Bronchial epithelial cell (primary cell): ENCODE results near the gene TNFRSF19. TPM values are rescaled to one million over a fixed set of nuclear protein-coding genes. Genes with fewer than 3 reads are reported as not detected.

ENCODE experiments used
- DNase-seq: peaks from one replicate; pipeline ENCODE4 v3.0.0-alpha.2; 2010; ENCODE audit warnings: low read depth
- FAIRE-seq: peaks from 2 replicates; lab custom pipeline; 2011; peaks lifted over from hg19 to GRCh38; lab: Jason Lieb, UNC
- H3K27me3 ChIP-seq: 2 replicates; pipeline ENCODE4 v1.5.1; 2011; ENCODE audit warnings: low read length; ENCODE audit not compliant: control insufficient read depth, insufficient read depth
- H3K36me3 ChIP-seq: 2 replicates; pipeline ENCODE4 v1.5.1; 2011; ENCODE audit warnings: low read length; ENCODE audit not compliant: control insufficient read depth, insufficient read depth
- H3K4me3 ChIP-seq: 2 replicates; pipeline ENCODE4 v1.5.1; 2011; ENCODE audit warnings: mild to moderate bottlenecking, low read depth, low read length, control low read depth
- total RNA-seq: library from RNA; depleted of rRNA; stranded (reverse); fragments of >200 nt; gene quantifications from 2 replicates; pipeline ENCODE4 v1.2.1, GENCODE V29; 2014
- TF ChIP-seq, protein P1 (sequence below): IDR thresholded peaks from 2 replicates; pipeline ENCODE4 v1.5.1; 2011; ENCODE audit warnings: mild to moderate bottlenecking, moderate library complexity, low read length, control low read depth, inconsistent platforms; ENCODE audit not compliant: insufficient read depth, severe bottlenecking

TNFRSF19 gene
- total RNA-seq, 1 donor from 2014 or later = 1.3 TPM

DNA sequence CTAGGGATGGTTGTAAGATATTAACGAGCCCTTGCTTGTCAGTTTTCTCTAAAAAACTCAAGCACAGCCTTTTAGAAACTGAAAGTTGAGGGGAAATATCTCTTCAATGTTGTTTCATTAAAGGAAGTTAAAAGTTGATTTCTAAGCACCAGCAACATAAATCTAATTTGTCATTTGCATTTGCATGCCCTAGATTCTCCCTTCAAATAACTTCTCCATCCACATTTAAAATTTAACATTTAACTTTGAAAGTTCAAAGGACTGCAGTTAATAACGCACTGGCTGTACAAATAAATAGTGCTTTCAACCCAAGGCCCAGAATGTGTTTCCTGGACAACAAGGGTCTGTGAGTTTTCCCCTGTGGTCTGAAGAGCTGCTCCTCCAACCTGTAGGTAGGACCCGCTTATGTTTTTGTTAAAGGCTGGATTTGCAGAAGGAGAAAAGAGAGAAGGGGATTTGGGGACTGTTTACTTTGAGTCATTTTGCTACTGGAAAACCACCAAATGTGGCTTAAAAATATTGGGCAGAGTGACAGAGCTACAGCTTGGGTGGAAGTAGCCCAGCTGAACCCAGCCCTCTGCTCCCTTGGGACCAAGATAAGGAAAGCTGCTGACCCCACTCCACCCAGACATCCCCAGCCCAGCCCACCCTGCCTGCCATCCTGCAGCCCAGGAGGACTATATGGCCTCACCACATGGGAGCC is 39.8 kb downstream of the TNFRSF19 start:
- TF ChIP-seq, protein P1, sequence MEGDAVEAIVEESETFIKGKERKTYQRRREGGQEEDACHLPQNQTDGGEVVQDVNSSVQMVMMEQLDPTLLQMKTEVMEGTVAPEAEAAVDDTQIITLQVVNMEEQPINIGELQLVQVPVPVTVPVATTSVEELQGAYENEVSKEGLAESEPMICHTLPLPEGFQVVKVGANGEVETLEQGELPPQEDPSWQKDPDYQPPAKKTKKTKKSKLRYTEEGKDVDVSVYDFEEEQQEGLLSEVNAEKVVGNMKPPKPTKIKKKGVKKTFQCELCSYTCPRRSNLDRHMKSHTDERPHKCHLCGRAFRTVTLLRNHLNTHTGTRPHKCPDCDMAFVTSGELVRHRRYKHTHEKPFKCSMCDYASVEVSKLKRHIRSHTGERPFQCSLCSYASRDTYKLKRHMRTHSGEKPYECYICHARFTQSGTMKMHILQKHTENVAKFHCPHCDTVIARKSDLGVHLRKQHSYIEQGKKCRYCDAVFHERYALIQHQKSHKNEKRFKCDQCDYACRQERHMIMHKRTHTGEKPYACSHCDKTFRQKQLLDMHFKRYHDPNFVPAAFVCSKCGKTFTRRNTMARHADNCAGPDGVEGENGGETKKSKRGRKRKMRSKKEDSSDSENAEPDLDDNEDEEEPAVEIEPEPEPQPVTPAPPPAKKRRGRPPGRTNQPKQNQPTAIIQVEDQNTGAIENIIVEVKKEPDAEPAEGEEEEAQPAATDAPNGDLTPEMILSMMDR = no peak
- Histone ChIP-seq H3K4me3 (no peak overlapping the region), H3K36me3 (no peaks in the 10 kb centered on the region), H3K27me3 (no peaks in the 10 kb centered on the region)
- FAIRE-seq = no peak
- DNase-seq = no peak

DNA sequence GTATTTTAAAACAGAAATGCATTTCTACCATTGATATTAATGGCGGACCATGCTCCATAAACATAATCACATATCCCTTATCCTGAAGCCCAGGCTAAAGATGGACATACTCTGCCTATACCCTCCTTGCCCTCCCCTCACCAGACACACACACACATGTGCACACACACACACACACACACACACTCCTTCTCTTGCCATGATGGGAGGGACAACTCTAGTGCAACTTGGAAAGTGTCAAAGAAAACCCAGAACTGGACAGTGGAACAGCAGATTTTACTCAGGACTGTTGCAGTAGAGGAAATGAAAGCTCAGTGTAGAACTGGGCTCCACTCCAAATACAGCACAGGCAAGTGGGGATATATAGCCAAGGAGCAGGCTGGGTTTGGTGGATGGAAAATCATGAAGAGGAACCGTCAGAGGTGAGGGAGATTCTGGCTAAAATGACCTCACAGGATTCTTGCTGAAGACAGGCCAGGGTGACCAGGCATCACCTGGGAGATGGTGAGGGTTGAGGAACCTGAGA is 40.8 kb downstream of the TNFRSF19 start:
- no peaks in the 10 kb centered on the region for H3K27me3 ChIP-seq
- TF ChIP-seq, protein P1 = no peak
- no peak for FAIRE-seq
- DNase-seq = no peak
- H3K36me3 ChIP-seq = no peaks in the 10 kb centered on the region
- no peak overlapping the region for H3K4me3 ChIP-seq

DNA sequence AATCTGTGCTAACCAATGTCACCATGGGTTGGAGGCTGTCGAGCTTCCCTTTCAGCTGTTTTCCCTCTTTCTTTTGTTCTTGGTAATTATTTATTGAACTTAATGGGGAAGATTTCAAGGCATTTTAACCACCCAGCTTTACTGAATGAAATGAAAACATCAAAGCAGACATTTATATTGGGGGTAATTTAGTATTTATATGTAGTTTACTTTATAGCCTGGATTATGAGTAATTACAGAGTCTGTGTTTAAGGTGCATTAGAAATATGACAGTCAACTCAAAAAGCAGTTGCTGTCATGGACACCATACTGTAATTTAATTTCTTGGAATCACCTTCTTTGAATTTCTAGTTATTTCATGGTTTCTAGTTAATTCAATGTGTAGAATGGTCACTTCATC is 42.0 kb downstream of the TNFRSF19 start:
- DNase-seq = no peak
- Histone ChIP-seq H3K27me3 (no peaks in the 10 kb centered on the region), H3K36me3 (no peaks in the 10 kb centered on the region), H3K4me3 (no peak overlapping the region)
- TF ChIP-seq, protein P1 = no peak
- FAIRE-seq = no peak

DNA sequence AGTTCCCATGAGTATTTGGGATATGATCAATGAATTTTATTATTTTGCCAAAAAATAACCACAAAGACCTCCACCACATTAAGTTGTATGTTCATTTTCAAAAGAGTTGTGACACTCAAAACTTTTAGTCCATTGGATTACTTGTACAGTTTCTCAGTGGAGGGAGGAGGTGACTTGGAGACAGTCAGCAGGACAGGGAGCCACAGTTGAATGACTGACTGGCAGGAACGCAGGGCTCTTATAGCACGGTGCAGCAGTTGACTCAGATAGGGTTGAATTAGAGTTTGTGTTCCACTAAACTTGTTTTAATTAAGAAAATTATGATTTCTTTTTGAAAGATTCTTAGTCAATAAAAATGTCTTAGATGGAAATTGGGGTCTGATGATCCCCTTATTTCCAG is 42.5 kb downstream of the TNFRSF19 start:
- H3K27me3 ChIP-seq = no peaks in the 10 kb centered on the region
- DNase-seq = no peak
- H3K36me3 ChIP-seq = no peaks in the 10 kb centered on the region
- no peak overlapping the region for H3K4me3 ChIP-seq
- FAIRE-seq = no peak
- TF ChIP-seq, protein P1 = no peak

DNA sequence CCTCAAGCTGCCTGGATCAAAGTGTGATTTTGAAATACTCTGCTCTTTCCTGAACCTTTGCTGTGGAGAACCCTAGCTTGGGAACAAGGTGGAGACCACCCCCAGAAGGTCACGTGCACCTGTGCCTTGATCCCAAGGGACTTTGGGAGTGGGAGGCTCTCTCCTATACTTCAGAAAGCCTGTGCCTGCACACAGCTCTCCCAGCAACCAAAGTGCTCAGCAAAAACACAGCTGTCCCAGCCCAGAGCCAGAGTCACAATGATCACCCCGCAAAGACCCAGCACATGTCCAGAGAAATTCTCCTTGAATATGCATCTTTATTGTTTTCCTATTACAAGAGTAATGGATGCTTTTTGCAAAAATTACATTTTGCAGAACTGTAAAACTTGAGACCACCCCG is 43.4 kb downstream of the TNFRSF19 start:
- TF ChIP-seq, protein P1 = no peak
- FAIRE-seq (no peak), DNase-seq (no peak)
- Histone ChIP-seq H3K4me3 (no peak overlapping the region), H3K27me3 (no peaks in the 10 kb centered on the region), H3K36me3 (no peaks in the 10 kb centered on the region)
